Activated T-cell treated with anti-CD3 and anti-CD28 coated beads, Interleukin-2, amount 50 U/mL, for 72 hours (primary cell): Measurements from ENCODE around the gene TKT. TPM values are rescaled to one million over a fixed set of nuclear protein-coding genes. Genes with fewer than 3 reads are reported as not detected.
"Not testable (repeated sequence)": the region's sequence is repeated elsewhere in the genome, so short reads cannot be mapped to it uniquely, and the experiment has no call there.

ENCODE experiments used
- ATAC-seq, 2 donors: fragments of 150-1000 bp; cut with Tn5 transposase; replicated peaks in 1 of 2; 2 replicates each; pipeline ENCODE4 v1.10.0; 2021; ENCODE audit warnings: moderate library complexity in 2 of 2, mild to moderate bottlenecking in 1 of 2
- DNase-seq, 2 donors: peaks; one replicate each; pipeline ENCODE4 v3.0.0; 2021 to 2022; ENCODE audit warnings: mixed read lengths in 1 of 2
- H3K27ac Mint-ChIP-seq: one replicate; pipeline ENCODE4 v1.8.0; 2022; ENCODE audit warnings: mild to moderate bottlenecking, moderate library complexity, mixed read lengths
- H3K27me3 Mint-ChIP-seq: one replicate; pipeline ENCODE4 v1.8.0; 2022; ENCODE audit warnings: low read depth, mixed read lengths
- H3K36me3 Mint-ChIP-seq, 2 donors: one replicate each; pipeline ENCODE4 v1.8.0; 2022; ENCODE audit warnings: mixed read lengths in 2 of 2, mild to moderate bottlenecking in 1 of 2; ENCODE audit not compliant: insufficient read depth in 2 of 2
- H3K4me1 Mint-ChIP-seq: one replicate; pipeline ENCODE4 v1.8.0; 2022; ENCODE audit warnings: low read depth, mixed read lengths
- H3K4me3 Mint-ChIP-seq, 2 donors: one replicate each; pipeline ENCODE4 v1.8.0; 2022; ENCODE audit warnings: mild to moderate bottlenecking in 2 of 2, mixed read lengths in 2 of 2, moderate library complexity in 2 of 2
- H3K9me3 Mint-ChIP-seq, 2 donors: one replicate each; pipeline ENCODE4 v1.8.0; 2022; ENCODE audit warnings: mixed read lengths in 2 of 2
- total RNA-seq, 2 donors: library from RNA; stranded (reverse); gene quantifications; one replicate each; pipeline ENCODE4 v1.2.3, GENCODE V29; 2022

Gene TKT
- total RNA-seq, 2 donors from 2014 or later = 252 to 274 TPM

GRCh38 chr3:53273146-53273670 lies 17.4 kb upstream of the TKT start:
- Mint-ChIP-seq H3K36me3 (no peaks in the 10 kb centered on the region), H3K4me3 (no peak overlapping the region), H3K27ac (no peak overlapping the region), H3K9me3 (no peaks in the 10 kb centered on the region), H3K4me1 (peaks cover 21% of the 10 kb centered on the region), H3K27me3 (no peaks in the 10 kb centered on the region)
- no peak for DNase-seq
- ATAC-seq = no peak

- peak overlapping the region in 1 of 2 donors; percentile 20 for H3K4me3 Mint-ChIP-seq
- ATAC-seq = peak; percentile 60 to 61
- H3K9me3 Mint-ChIP-seq = no peaks in the 10 kb centered on the region
- peaks cover 18% of the 10 kb centered on the region for H3K4me1 Mint-ChIP-seq
- no peaks in the 10 kb centered on the region for H3K36me3 Mint-ChIP-seq
- no peaks in the 10 kb centered on the region for H3K27me3 Mint-ChIP-seq
- DNase-seq = peak; percentile 15 to 19
- no peak overlapping the region for H3K27ac Mint-ChIP-seq
These were observed 14.4 kb upstream of the TKT start for GRCh38 chr3:53269888-53270880.

GRCh38 chr3:53269193-53269592 lies 13.4 kb upstream of the TKT start:
- H3K27ac Mint-ChIP-seq, H3K9me3 Mint-ChIP-seq, H3K27me3 Mint-ChIP-seq, H3K4me3 Mint-ChIP-seq, H3K36me3 Mint-ChIP-seq, ATAC-seq, DNase-seq: not testable (repeated sequence)
- peaks cover 16% of the 10 kb centered on the region for H3K4me1 Mint-ChIP-seq

GRCh38 chr3:53267766-53268165 lies 11.9 kb upstream of the TKT start:
- no peaks in the 10 kb centered on the region for H3K9me3 Mint-ChIP-seq
- H3K27ac Mint-ChIP-seq = no peak overlapping the region
- no peak overlapping the region for H3K4me3 Mint-ChIP-seq
- H3K27me3 Mint-ChIP-seq = no peaks in the 10 kb centered on the region
- H3K36me3 Mint-ChIP-seq = no peaks in the 10 kb centered on the region
- ATAC-seq (no peak), DNase-seq (no peak)
- H3K4me1 Mint-ChIP-seq = peaks cover 11% of the 10 kb centered on the region

- H3K27me3 Mint-ChIP-seq = no peaks in the 10 kb centered on the region
- no peaks in the 10 kb centered on the region for H3K36me3 Mint-ChIP-seq
- H3K4me1 Mint-ChIP-seq = peaks cover under 1% of the 10 kb centered on the region
- no peak overlapping the region for H3K4me3 Mint-ChIP-seq
- no peak overlapping the region for H3K27ac Mint-ChIP-seq
- DNase-seq (no peak), ATAC-seq (no peak)
- no peaks in the 10 kb centered on the region for H3K9me3 Mint-ChIP-seq
These were observed 8.9 kb upstream of the TKT start for GRCh38 chr3:53264718-53265117.

- no peak overlapping the region for H3K27ac Mint-ChIP-seq
- H3K9me3 Mint-ChIP-seq = no peaks in the 10 kb centered on the region
- H3K27me3 Mint-ChIP-seq = no peaks in the 10 kb centered on the region
- no peak overlapping the region for H3K4me3 Mint-ChIP-seq
- DNase-seq (no peak), ATAC-seq (no peak)
- H3K36me3 Mint-ChIP-seq = no peaks in the 10 kb centered on the region
- H3K4me1 Mint-ChIP-seq = no peaks in the 10 kb centered on the region
These were observed 8.1 kb upstream of the TKT start for GRCh38 chr3:53263907-53264306.

- Mint-ChIP-seq H3K27me3 (no peaks in the 10 kb centered on the region), H3K36me3 (no peaks in the 10 kb centered on the region), H3K4me3 (no peak overlapping the region), H3K4me1 (no peaks in the 10 kb centered on the region), H3K27ac (no peak overlapping the region), H3K9me3 (no peaks in the 10 kb centered on the region)
- DNase-seq = no peak
- no peak for ATAC-seq
These were observed 5.9 kb upstream of the TKT start for GRCh38 chr3:53261712-53262111.

- Mint-ChIP-seq H3K9me3 (no peaks in the 10 kb centered on the region), H3K4me1 (no peaks in the 10 kb centered on the region), H3K36me3 (peaks cover 0 to 2% of the 10 kb centered on the region in 2 donors), H3K27me3 (no peaks in the 10 kb centered on the region), H3K4me3 (no peak overlapping the region), H3K27ac (no peak overlapping the region)
- ATAC-seq = no peak
- no peak for DNase-seq
These were observed 4.5 kb upstream of the TKT start for GRCh38 chr3:53260286-53260785.

GRCh38 chr3:53259427-53260259 lies 3.8 kb upstream of the TKT start:
- Mint-ChIP-seq H3K36me3 (peaks cover 2% of the 10 kb centered on the region in 2 donors), H3K4me1 (peaks cover 2% of the 10 kb centered on the region), H3K9me3 (no peaks in the 10 kb centered on the region), H3K4me3 (no peak overlapping the region), H3K27ac (no peak overlapping the region), H3K27me3 (no peaks in the 10 kb centered on the region)
- DNase-seq (no peak), ATAC-seq (no peak)

GRCh38 chr3:53258600-53259426 lies 3.0 kb upstream of the TKT start:
- Mint-ChIP-seq H3K9me3 (no peaks in the 10 kb centered on the region), H3K27ac (no peak overlapping the region), H3K36me3 (peaks cover 2% of the 10 kb centered on the region in 2 donors), H3K4me3 (no peak overlapping the region), H3K27me3 (no peaks in the 10 kb centered on the region), H3K4me1 (peaks cover 11% of the 10 kb centered on the region)
- DNase-seq (no peak), ATAC-seq (no peak)

- Mint-ChIP-seq H3K36me3 (peaks cover 2% of the 10 kb centered on the region in 2 donors), H3K4me3 (no peak overlapping the region), H3K27me3 (no peaks in the 10 kb centered on the region), H3K9me3 (no peaks in the 10 kb centered on the region), H3K4me1 (peaks cover 24% of the 10 kb centered on the region), H3K27ac (no peak overlapping the region)
- ATAC-seq (no peak), DNase-seq (no peak)
These were observed 1.6 kb upstream of the TKT start for GRCh38 chr3:53257465-53257864.

- Mint-ChIP-seq H3K4me1 (peaks cover 32% of the 10 kb centered on the region), H3K4me3 (peak overlapping the region in 1 of 2 donors; percentile 16), H3K9me3 (no peaks in the 10 kb centered on the region), H3K27ac (no peak overlapping the region), H3K27me3 (no peaks in the 10 kb centered on the region), H3K36me3 (peaks cover 2% of the 10 kb centered on the region in 2 donors)
- no peak for ATAC-seq
- no peak for DNase-seq
These were observed 858 bp upstream of the TKT start for GRCh38 chr3:53256704-53257055.
